ENCODE results near the gene SFSWAP.

The SFSWAP gene

GRCh38 chr12:131841547-131841946 lies 130.7 kb downstream of the SFSWAP start:
- Histone ChIP-seq H3K4me1 (ENCODE audit: control insufficient read depth in 2 of 2, insufficient read depth in 2 of 2, low read length in 2 of 2) (no peaks in the 10 kb centered on the region), H3K27ac (ENCODE audit: low read depth in 2 of 2, low read length in 2 of 2) (no peak overlapping the region), H3K4me3 (ENCODE audit: low read length in 2 of 2) (no peak overlapping the region), H3K9me3 (ENCODE audit: control insufficient read depth in 2 of 2, low read length in 2 of 2) (no peaks in the 10 kb centered on the region), H3K9ac (ENCODE audit: low read depth in 1 of 2, low read length in 2 of 2) (no peak overlapping the region), H3K36me3 (ENCODE audit: control insufficient read depth in 2 of 2, insufficient read depth in 2 of 2, low read length in 2 of 2) (no peaks in the 10 kb centered on the region), H3K27me3 (ENCODE audit: control insufficient read depth in 2 of 2, insufficient read depth in 2 of 2, low read length in 2 of 2) (no peaks in the 10 kb centered on the region)

DNA sequence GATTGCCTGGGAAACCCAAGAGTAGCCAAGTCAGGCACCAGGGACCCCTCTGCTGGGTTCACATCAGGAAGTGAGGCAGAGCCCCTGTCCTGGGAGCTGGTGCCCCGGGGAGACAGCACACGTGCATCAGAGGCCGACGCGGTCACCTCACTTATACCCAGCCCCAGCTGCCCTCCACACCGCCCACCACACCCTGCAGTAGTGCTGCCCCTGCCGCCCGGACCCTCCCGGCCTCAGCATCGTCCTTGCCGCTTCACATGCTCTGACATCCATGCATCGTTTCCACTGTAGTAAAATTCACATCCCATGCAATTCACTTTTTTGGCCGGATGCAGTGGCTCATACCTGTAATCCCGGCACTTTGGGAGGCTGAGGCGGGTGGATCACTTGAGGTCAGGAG lies 131.3 kb downstream of the SFSWAP start:
- Histone ChIP-seq H3K4me1 (ENCODE audit: control insufficient read depth in 2 of 2, insufficient read depth in 2 of 2, low read length in 2 of 2) (no peaks in the 10 kb centered on the region), H3K9me3 (ENCODE audit: control insufficient read depth in 2 of 2, low read length in 2 of 2) (no peaks in the 10 kb centered on the region), H3K27me3 (ENCODE audit: control insufficient read depth in 2 of 2, insufficient read depth in 2 of 2, low read length in 2 of 2) (no peaks in the 10 kb centered on the region), H3K36me3 (ENCODE audit: control insufficient read depth in 2 of 2, insufficient read depth in 2 of 2, low read length in 2 of 2) (no peaks in the 10 kb centered on the region), H3K4me3 (ENCODE audit: low read length in 2 of 2) (no peak overlapping the region), H3K27ac (ENCODE audit: low read depth in 2 of 2, low read length in 2 of 2) (no peak overlapping the region), H3K9ac (ENCODE audit: low read depth in 1 of 2, low read length in 2 of 2) (no peak overlapping the region)

DNA sequence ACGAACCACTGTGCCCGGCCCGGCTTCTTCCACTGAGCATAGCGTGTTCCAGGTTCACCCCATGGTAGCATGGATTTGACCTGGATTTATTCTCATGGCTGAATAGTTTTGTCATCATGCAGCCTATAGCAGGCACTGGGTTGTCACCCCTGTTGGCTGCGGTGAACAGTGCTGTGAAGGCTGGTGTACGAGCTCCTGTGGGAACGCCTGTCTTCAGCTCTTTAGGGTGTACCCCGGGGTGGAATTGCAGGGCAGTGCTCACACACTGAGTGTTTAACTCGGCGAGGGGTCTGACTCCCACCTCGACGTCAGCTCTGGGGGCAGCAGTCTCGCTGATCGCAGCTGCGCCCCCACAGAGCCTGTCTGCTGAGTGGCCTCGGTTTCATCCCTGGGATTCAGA lies 132.6 kb downstream of the SFSWAP start:
- no peaks in the 10 kb centered on the region for H3K36me3 ChIP-seq (ENCODE audit: control insufficient read depth in 2 of 2, insufficient read depth in 2 of 2, low read length in 2 of 2)
- H3K9me3 ChIP-seq (ENCODE audit: control insufficient read depth in 2 of 2, low read length in 2 of 2), result no peaks in the 10 kb centered on the region
- no peak overlapping the region for H3K9ac ChIP-seq (ENCODE audit: low read depth in 1 of 2, low read length in 2 of 2)
- H3K27ac ChIP-seq (ENCODE audit: low read depth in 2 of 2, low read length in 2 of 2), result no peak overlapping the region
- no peaks in the 10 kb centered on the region for H3K27me3 ChIP-seq (ENCODE audit: control insufficient read depth in 2 of 2, insufficient read depth in 2 of 2, low read length in 2 of 2)
- no peak overlapping the region for H3K4me3 ChIP-seq (ENCODE audit: low read length in 2 of 2)
- no peaks in the 10 kb centered on the region for H3K4me1 ChIP-seq (ENCODE audit: control insufficient read depth in 2 of 2, insufficient read depth in 2 of 2, low read length in 2 of 2)

DNA sequence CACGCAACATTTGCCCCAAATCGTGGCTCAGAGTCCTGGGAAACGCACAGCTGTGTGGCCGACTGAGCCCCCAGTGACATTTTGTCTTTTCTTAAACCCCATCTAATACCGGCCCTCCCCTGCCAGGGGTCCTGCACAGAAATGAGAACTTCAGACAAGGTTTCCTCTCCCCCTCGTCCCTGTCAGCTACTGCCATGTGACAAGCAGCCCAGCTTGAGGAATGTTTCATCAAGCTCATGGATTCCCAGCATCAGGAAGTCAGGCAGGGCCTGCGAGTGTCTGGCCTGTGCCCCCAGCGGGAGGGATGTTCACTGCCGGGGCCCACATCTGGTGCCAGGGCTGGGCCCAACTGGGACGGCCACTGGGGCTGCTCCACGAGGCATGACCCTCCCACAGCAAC lies 133.2 kb downstream of the SFSWAP start:
- Histone ChIP-seq H3K27me3 (ENCODE audit: control insufficient read depth in 2 of 2, insufficient read depth in 2 of 2, low read length in 2 of 2) (no peaks in the 10 kb centered on the region), H3K27ac (ENCODE audit: low read depth in 2 of 2, low read length in 2 of 2) (no peak overlapping the region), H3K4me3 (ENCODE audit: low read length in 2 of 2) (no peak overlapping the region), H3K9me3 (ENCODE audit: control insufficient read depth in 2 of 2, low read length in 2 of 2) (no peaks in the 10 kb centered on the region), H3K9ac (ENCODE audit: low read depth in 1 of 2, low read length in 2 of 2) (no peak overlapping the region), H3K4me1 (ENCODE audit: control insufficient read depth in 2 of 2, insufficient read depth in 2 of 2, low read length in 2 of 2) (no peaks in the 10 kb centered on the region), H3K36me3 (ENCODE audit: control insufficient read depth in 2 of 2, insufficient read depth in 2 of 2, low read length in 2 of 2) (no peaks in the 10 kb centered on the region)

DNA sequence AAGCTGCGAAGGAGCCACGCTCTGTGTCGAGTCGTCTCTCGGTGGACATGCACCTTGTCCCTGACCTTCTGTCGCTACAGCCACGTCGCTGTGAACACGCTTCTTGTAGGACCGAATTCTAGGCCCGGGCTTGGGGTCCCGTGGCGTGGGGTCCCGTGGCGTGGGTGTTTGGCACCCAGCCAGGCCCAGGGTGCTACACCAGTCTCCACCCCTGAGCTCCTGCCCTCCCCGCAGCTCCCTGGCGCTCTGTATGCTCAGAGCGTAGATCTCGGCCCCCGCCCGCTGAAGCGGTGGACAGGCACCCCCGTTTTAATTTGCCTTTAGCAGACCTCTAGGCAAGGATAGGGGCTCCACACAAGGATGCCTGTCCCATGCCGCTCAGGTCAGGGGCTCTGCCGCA lies 133.8 kb downstream of the SFSWAP start:
- Histone ChIP-seq H3K27me3 (ENCODE audit: control insufficient read depth in 2 of 2, insufficient read depth in 2 of 2, low read length in 2 of 2) (no peaks in the 10 kb centered on the region), H3K9me3 (ENCODE audit: control insufficient read depth in 2 of 2, low read length in 2 of 2) (no peaks in the 10 kb centered on the region), H3K36me3 (ENCODE audit: control insufficient read depth in 2 of 2, insufficient read depth in 2 of 2, low read length in 2 of 2) (no peaks in the 10 kb centered on the region), H3K27ac (ENCODE audit: low read depth in 2 of 2, low read length in 2 of 2) (no peak overlapping the region), H3K9ac (ENCODE audit: low read depth in 1 of 2, low read length in 2 of 2) (no peak overlapping the region), H3K4me3 (ENCODE audit: low read length in 2 of 2) (no peak overlapping the region), H3K4me1 (ENCODE audit: control insufficient read depth in 2 of 2, insufficient read depth in 2 of 2, low read length in 2 of 2) (no peaks in the 10 kb centered on the region)

DNA sequence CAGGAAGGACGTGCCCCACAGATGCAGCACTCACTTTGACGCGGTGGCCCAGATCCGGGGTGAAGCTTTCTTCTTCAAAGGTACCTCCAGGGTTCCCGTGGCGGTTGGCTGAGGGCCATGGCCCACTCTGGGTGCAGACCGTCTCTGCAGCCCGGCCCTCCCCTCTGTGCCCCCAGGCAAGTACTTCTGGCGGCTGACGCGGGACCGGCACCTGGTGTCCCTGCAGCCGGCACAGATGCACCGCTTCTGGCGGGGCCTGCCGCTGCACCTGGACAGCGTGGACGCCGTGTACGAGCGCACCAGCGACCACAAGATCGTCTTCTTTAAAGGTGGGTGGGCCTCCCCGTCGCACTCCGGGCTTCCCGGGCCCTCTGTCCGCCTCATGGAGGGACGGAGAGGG lies 134.2 kb downstream of the SFSWAP start:
- H3K27me3 ChIP-seq (ENCODE audit: control insufficient read depth in 2 of 2, insufficient read depth in 2 of 2, low read length in 2 of 2), result no peaks in the 10 kb centered on the region
- no peak overlapping the region for H3K4me3 ChIP-seq (ENCODE audit: low read length in 2 of 2)
- no peaks in the 10 kb centered on the region for H3K36me3 ChIP-seq (ENCODE audit: control insufficient read depth in 2 of 2, insufficient read depth in 2 of 2, low read length in 2 of 2)
- no peak overlapping the region for H3K27ac ChIP-seq (ENCODE audit: low read depth in 2 of 2, low read length in 2 of 2)
- no peaks in the 10 kb centered on the region for H3K4me1 ChIP-seq (ENCODE audit: control insufficient read depth in 2 of 2, insufficient read depth in 2 of 2, low read length in 2 of 2)
- H3K9ac ChIP-seq (ENCODE audit: low read depth in 1 of 2, low read length in 2 of 2), result no peak overlapping the region
- H3K9me3 ChIP-seq (ENCODE audit: control insufficient read depth in 2 of 2, low read length in 2 of 2), result no peaks in the 10 kb centered on the region

GRCh38 chr12:131847456-131847855 lies 136.6 kb downstream of the SFSWAP start:
- Histone ChIP-seq H3K27ac (ENCODE audit: low read depth in 2 of 2, low read length in 2 of 2) (no peak overlapping the region), H3K9ac (ENCODE audit: low read depth in 1 of 2, low read length in 2 of 2) (no peak overlapping the region), H3K9me3 (ENCODE audit: control insufficient read depth in 2 of 2, low read length in 2 of 2) (no peaks in the 10 kb centered on the region), H3K4me1 (ENCODE audit: control insufficient read depth in 2 of 2, insufficient read depth in 2 of 2, low read length in 2 of 2) (no peaks in the 10 kb centered on the region), H3K36me3 (ENCODE audit: control insufficient read depth in 2 of 2, insufficient read depth in 2 of 2, low read length in 2 of 2) (no peaks in the 10 kb centered on the region), H3K4me3 (ENCODE audit: low read length in 2 of 2) (no peak overlapping the region), H3K27me3 (ENCODE audit: control insufficient read depth in 2 of 2, insufficient read depth in 2 of 2, low read length in 2 of 2) (no peaks in the 10 kb centered on the region)

DNA sequence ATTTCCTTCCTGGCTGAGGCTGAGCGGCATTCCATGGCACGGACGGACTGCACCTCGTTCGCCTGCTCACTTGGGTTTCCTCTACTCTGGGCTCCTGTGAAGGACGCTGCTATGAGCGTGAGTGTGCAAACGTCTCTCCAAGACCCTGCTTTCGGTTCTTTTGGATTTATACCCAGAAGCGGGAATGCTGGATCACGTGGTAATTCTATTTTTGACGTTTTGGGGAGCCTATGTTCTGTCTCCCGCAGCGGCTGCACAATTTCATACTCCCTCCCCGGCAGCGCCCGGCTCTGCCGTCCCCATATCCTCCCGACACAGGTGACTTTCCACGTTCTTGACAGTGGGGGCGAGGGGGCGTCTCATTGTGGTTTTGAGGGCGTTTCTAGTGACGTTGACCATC lies 137.9 kb downstream of the SFSWAP start:
- no peaks in the 10 kb centered on the region for H3K9me3 ChIP-seq (ENCODE audit: control insufficient read depth in 2 of 2, low read length in 2 of 2)
- H3K4me1 ChIP-seq (ENCODE audit: control insufficient read depth in 2 of 2, insufficient read depth in 2 of 2, low read length in 2 of 2), result no peaks in the 10 kb centered on the region
- H3K4me3 ChIP-seq (ENCODE audit: low read length in 2 of 2), result no peak overlapping the region
- no peak overlapping the region for H3K27ac ChIP-seq (ENCODE audit: low read depth in 2 of 2, low read length in 2 of 2)
- H3K27me3 ChIP-seq (ENCODE audit: control insufficient read depth in 2 of 2, insufficient read depth in 2 of 2, low read length in 2 of 2), result no peaks in the 10 kb centered on the region
- no peak overlapping the region for H3K9ac ChIP-seq (ENCODE audit: low read depth in 1 of 2, low read length in 2 of 2)
- no peaks in the 10 kb centered on the region for H3K36me3 ChIP-seq (ENCODE audit: control insufficient read depth in 2 of 2, insufficient read depth in 2 of 2, low read length in 2 of 2)

Data from mucosa of rectum (tissue), 2 donors.